ENCODE results near the gene SVEP1.

Gene SVEP1

DNA sequence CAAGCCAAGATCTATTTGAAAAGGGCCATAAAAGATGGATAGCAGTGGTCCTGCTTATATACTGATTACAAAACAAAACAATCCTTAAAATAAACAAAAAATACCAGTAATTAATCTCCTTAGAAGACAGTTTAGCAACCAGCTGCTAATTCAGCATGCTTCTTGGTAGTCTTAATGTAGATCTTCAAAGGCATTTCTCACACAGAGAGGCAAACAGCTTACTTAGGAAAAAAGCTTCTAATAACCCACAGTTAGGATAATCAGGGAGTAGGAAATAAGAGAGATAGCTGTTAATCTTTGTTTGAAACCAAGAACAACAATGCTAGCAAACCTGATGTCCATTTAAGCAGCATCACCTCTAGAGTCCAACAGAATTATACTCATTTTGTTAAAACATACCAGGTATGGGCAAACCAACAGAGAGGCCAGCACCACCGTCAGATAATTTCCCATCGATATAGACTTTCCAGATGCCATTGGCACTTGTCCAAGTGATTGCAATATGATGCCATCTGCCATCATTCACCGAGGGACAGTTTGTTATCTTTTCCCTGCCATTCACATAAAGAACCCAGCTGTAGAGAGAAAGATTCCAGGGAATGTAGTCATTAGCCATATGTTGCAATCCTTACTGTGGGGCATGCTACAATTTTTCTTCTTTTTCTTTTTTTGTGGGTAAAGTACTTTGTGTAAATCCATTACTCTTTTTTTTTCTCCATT lies 136.2 kb downstream of the SVEP1 start:
- peak; percentile 81 for DNase-seq (ENCODE audit: low read depth)
- no peak overlapping the region for H3K4me3 ChIP-seq (ENCODE audit: low read depth, low read length)
- TF ChIP-seq, protein P1, sequence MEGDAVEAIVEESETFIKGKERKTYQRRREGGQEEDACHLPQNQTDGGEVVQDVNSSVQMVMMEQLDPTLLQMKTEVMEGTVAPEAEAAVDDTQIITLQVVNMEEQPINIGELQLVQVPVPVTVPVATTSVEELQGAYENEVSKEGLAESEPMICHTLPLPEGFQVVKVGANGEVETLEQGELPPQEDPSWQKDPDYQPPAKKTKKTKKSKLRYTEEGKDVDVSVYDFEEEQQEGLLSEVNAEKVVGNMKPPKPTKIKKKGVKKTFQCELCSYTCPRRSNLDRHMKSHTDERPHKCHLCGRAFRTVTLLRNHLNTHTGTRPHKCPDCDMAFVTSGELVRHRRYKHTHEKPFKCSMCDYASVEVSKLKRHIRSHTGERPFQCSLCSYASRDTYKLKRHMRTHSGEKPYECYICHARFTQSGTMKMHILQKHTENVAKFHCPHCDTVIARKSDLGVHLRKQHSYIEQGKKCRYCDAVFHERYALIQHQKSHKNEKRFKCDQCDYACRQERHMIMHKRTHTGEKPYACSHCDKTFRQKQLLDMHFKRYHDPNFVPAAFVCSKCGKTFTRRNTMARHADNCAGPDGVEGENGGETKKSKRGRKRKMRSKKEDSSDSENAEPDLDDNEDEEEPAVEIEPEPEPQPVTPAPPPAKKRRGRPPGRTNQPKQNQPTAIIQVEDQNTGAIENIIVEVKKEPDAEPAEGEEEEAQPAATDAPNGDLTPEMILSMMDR (conservative IDR thresholded peaks at IDR 0.05; ENCODE audit: low read depth, low read length): no peak

DNA sequence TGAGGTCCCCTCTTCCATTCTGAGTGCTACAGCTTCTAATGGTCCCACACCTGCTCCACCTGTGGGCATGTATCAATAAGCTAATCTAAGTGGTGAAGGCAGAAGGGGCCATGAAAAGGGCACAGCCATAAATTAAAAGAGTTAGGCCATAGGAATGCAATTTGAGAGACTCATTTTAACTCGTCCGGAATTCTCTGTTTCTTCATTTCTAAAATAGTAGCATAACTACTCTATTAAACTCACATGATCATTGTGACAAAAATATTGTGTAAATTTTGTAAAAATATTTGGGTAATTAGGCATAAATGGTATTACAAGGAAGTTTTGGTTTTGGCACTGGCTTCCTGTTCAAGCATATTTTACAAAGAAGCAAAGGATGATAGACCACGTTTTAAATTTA lies 138.7 kb downstream of the SVEP1 start:
- no peak overlapping the region for H3K4me3 ChIP-seq (ENCODE audit: low read depth, low read length)
- DNase-seq (ENCODE audit: low read depth): no peak
- TF ChIP-seq, protein P1 (conservative IDR thresholded peaks at IDR 0.05; ENCODE audit: low read depth, low read length): no peak

DNA sequence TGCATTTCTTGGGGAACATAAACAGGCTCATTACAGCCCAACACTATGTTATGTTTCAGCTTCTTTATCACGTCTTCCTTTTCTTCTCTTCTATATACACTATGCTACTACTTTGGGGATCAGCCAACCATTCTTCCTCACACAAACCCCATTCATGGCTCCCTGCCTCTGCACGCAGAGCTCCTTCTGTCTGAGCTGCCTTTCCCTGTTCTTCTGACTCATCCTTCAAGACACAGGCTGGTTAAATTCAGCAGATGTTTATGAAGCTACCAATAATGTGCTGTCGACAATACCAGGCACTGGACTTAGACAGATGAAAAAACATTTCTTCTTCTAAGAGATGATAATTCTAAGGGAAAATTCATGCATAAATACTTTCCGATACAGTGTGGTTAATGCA lies 139.4 kb downstream of the SVEP1 start:
- H3K4me3 ChIP-seq (ENCODE audit: low read depth, low read length): no peak overlapping the region
- TF ChIP-seq, protein P1 (conservative IDR thresholded peaks at IDR 0.05; ENCODE audit: low read depth, low read length): no peak
- peak; percentile 86 for DNase-seq (ENCODE audit: low read depth)

GRCh38 chr9:110432253-110432652 lies 147.3 kb downstream of the SVEP1 start:
- TF ChIP-seq, protein P1 (conservative IDR thresholded peaks at IDR 0.05; ENCODE audit: low read depth, low read length): no peak
- DNase-seq (ENCODE audit: low read depth): peak; percentile 28

GRCh38 chr9:110429453-110429852 lies 150.1 kb downstream of the SVEP1 start:
- DNase-seq (ENCODE audit: low read depth): peak; percentile 37
- TF ChIP-seq, protein P1 (conservative IDR thresholded peaks at IDR 0.05; ENCODE audit: low read depth, low read length): peak; percentile 57
- H3K4me3 ChIP-seq (ENCODE audit: low read depth, low read length): no peak overlapping the region

More at GRCh38 chr9:110432253-110432652, 147.3 kb downstream of the SVEP1 start:
- no peak overlapping the region for H3K4me3 ChIP-seq (ENCODE audit: low read depth, low read length)

GRCh38 chr9:110427497-110428104 lies 151.9 kb downstream of the SVEP1 start:
- TF ChIP-seq, protein P1 (conservative IDR thresholded peaks at IDR 0.05; ENCODE audit: low read depth, low read length): peak; percentile 84
- no peak overlapping the region for H3K4me3 ChIP-seq (ENCODE audit: low read depth, low read length)
- peak; percentile 74 for DNase-seq (ENCODE audit: low read depth)

All from choroid plexus epithelial cell (primary cell).